ENCODE results near the gene CACYBP. TPM values are rescaled to one million over a fixed set of nuclear protein-coding genes. Genes with fewer than 3 reads are reported as not detected.

Gene CACYBP
- total RNA-seq, 1 donor, result 71.7 TPM

- Histone ChIP-seq H3K36me3 (ENCODE audit: insufficient read depth, low read length) (no peaks in the 10 kb centered on the region), H3K9me3 (ENCODE audit: low read depth, low read length) (no peaks in the 10 kb centered on the region), H3K4me1 (ENCODE audit: insufficient read depth, low read length) (peaks cover 8% of the 10 kb centered on the region), H2AFZ (ENCODE audit: low read length) (no peak overlapping the region), H3K79me2 (ENCODE audit: insufficient read depth, low read length) (no peaks in the 10 kb centered on the region), H3K27me3 (ENCODE audit: insufficient read depth, low read length) (no peaks in the 10 kb centered on the region), H3K27ac (ENCODE audit: low read depth, low read length) (no peak overlapping the region), H3K4me3 (ENCODE audit: insufficient read depth, low read length) (no peak overlapping the region), H4K20me1 (ENCODE audit: insufficient read depth, low read length) (no peaks in the 10 kb centered on the region), H3K4me2 (ENCODE audit: insufficient read depth, low read length) (no peak overlapping the region)
- no peak for DNase-seq (ENCODE audit: insufficient read length, low spot score, missing footprints)
- no peak for TF ChIP-seq CTCF (IDR thresholded peaks at IDR 0.05; ENCODE audit: extremely low read depth, low read depth, low read length)
These were observed 14.8 kb upstream of the CACYBP start for GRCh38 chr1:174984952-174985351.

- TF ChIP-seq CTCF (IDR thresholded peaks at IDR 0.05; ENCODE audit: extremely low read depth, low read depth, low read length), result no peak
- Histone ChIP-seq H3K27me3 (ENCODE audit: insufficient read depth, low read length) (no peaks in the 10 kb centered on the region), H2AFZ (ENCODE audit: low read length) (no peak overlapping the region), H3K4me2 (ENCODE audit: insufficient read depth, low read length) (no peak overlapping the region), H4K20me1 (ENCODE audit: insufficient read depth, low read length) (no peaks in the 10 kb centered on the region), H3K4me3 (ENCODE audit: insufficient read depth, low read length) (no peak overlapping the region), H3K27ac (ENCODE audit: low read depth, low read length) (no peak overlapping the region), H3K9me3 (ENCODE audit: low read depth, low read length) (no peaks in the 10 kb centered on the region), H3K36me3 (ENCODE audit: insufficient read depth, low read length) (no peaks in the 10 kb centered on the region), H3K79me2 (ENCODE audit: insufficient read depth, low read length) (no peaks in the 10 kb centered on the region), H3K4me1 (ENCODE audit: insufficient read depth, low read length) (peaks cover 10% of the 10 kb centered on the region)
- DNase-seq (ENCODE audit: insufficient read length, low spot score, missing footprints), result no peak
These were observed 11.2 kb upstream of the CACYBP start for GRCh38 chr1:174988539-174988938.

- no peak for TF ChIP-seq CTCF (IDR thresholded peaks at IDR 0.05; ENCODE audit: extremely low read depth, low read depth, low read length)
- Histone ChIP-seq H3K79me2 (ENCODE audit: insufficient read depth, low read length) (no peaks in the 10 kb centered on the region), H3K36me3 (ENCODE audit: insufficient read depth, low read length) (no peaks in the 10 kb centered on the region)
These were observed 10.8 kb upstream of the CACYBP start for GRCh38 chr1:174988986-174989385.

GRCh38 chr1:174989536-174990220 lies 10.1 kb upstream of the CACYBP start:
- no peak for TF ChIP-seq CTCF (IDR thresholded peaks at IDR 0.05; ENCODE audit: extremely low read depth, low read depth, low read length)
- H3K4me2 ChIP-seq (ENCODE audit: insufficient read depth, low read length), result peak overlapping the region; percentile 93
- no peaks in the 10 kb centered on the region for H3K36me3 ChIP-seq (ENCODE audit: insufficient read depth, low read length)
- no peaks in the 10 kb centered on the region for H3K9me3 ChIP-seq (ENCODE audit: low read depth, low read length)
- no peaks in the 10 kb centered on the region for H3K27me3 ChIP-seq (ENCODE audit: insufficient read depth, low read length)
- peaks cover 10% of the 10 kb centered on the region for H3K4me1 ChIP-seq (ENCODE audit: insufficient read depth, low read length)
- peak overlapping the region; percentile 97 for H2AFZ ChIP-seq (ENCODE audit: low read length)
- H3K27ac ChIP-seq (ENCODE audit: low read depth, low read length), result peak overlapping the region; percentile 82
- peak overlapping the region; percentile 86 for H3K4me3 ChIP-seq (ENCODE audit: insufficient read depth, low read length)
- peak; percentile 44 for DNase-seq (ENCODE audit: insufficient read length, low spot score, missing footprints)
- H3K79me2 ChIP-seq (ENCODE audit: insufficient read depth, low read length), result no peaks in the 10 kb centered on the region
- H4K20me1 ChIP-seq (ENCODE audit: insufficient read depth, low read length), result no peaks in the 10 kb centered on the region

More at GRCh38 chr1:174988986-174989385, 10.8 kb upstream of the CACYBP start:
- Histone ChIP-seq H3K27ac (ENCODE audit: low read depth, low read length) (no peak overlapping the region), H3K4me2 (ENCODE audit: insufficient read depth, low read length) (no peak overlapping the region), H3K4me1 (ENCODE audit: insufficient read depth, low read length) (peaks cover 10% of the 10 kb centered on the region), H4K20me1 (ENCODE audit: insufficient read depth, low read length) (no peaks in the 10 kb centered on the region), H2AFZ (ENCODE audit: low read length) (no peak overlapping the region), H3K4me3 (ENCODE audit: insufficient read depth, low read length) (no peak overlapping the region), H3K9me3 (ENCODE audit: low read depth, low read length) (no peaks in the 10 kb centered on the region), H3K27me3 (ENCODE audit: insufficient read depth, low read length) (no peaks in the 10 kb centered on the region)
- no peak for DNase-seq (ENCODE audit: insufficient read length, low spot score, missing footprints)

All from osteoblast (primary cell).